ENCODE measurements around the gene FGF2. TPM values are rescaled to one million over a fixed set of nuclear protein-coding genes. Genes with fewer than 3 reads are reported as not detected.

Gene FGF2
- total RNA-seq, 2 experiments from 2014 or later, result not detected

DNA sequence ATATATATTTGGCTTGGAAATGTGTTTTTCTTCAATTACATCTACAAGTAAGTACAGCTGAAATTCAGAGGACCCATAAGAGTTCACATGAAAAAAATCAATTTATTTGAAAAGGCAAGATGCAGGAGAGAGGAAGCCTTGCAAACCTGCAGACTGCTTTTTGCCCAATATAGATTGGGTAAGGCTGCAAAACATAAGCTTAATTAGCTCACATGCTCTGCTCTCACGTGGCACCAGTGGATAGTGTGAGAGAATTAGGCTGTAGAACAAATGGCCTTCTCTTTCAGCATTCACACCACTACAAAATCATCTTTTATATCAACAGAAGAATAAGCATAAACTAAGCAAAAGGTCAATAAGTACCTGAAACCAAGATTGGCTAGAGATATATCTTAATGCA lies 69.6 kb downstream of the FGF2 start:
- no peaks in the 10 kb centered on the region for H3K9me3 Mint-ChIP-seq
- ChIA-PET CTCF (no interaction called here), POLR2A (no interaction called here)
- peaks cover 6% of the 10 kb centered on the region for H3K36me3 Mint-ChIP-seq (ENCODE audit: low read depth)
- Histone ChIP-seq H3K4me3 (ENCODE audit: low read length) (no peak overlapping the region), H3K36me3 (ENCODE audit: insufficient read depth, low read length) (no peaks in the 10 kb centered on the region), H3K27me3 (ENCODE audit: control insufficient read depth in 1 of 2, insufficient read depth in 2 of 2, low read length in 2 of 2) (no peaks in the 10 kb centered on the region), H3K27ac (ENCODE audit: low read depth in 1 of 2, low read length in 2 of 2) (no peak overlapping the region), H3K9me3 (ENCODE audit: control insufficient read depth in 1 of 2, insufficient read depth in 1 of 2, low read length in 2 of 2) (no peaks in the 10 kb centered on the region), H3K4me1 (ENCODE audit: insufficient read depth, low read length) (no peaks in the 10 kb centered on the region)
- intact Hi-C loops (cut with DNase I, micrococcal nuclease), result no loop called here
- H3K4me3 Mint-ChIP-seq, result no peak overlapping the region
- ATAC-seq (ENCODE audit: poor library complexity) (no peak), DNase-seq (no peak)
- H3K27ac Mint-ChIP-seq, result no peak overlapping the region
- no peaks in the 10 kb centered on the region for H3K27me3 Mint-ChIP-seq
- no peaks in the 10 kb centered on the region for H3K4me1 Mint-ChIP-seq (ENCODE audit: low read depth)
- no peak for TF ChIP-seq CTCF (IDR thresholded peaks at IDR 0.05)

- H3K4me3 Mint-ChIP-seq, result no peak overlapping the region
- no peaks in the 10 kb centered on the region for H3K27me3 ChIP-seq (ENCODE audit: control insufficient read depth in 1 of 2, insufficient read depth in 2 of 2, low read length in 2 of 2)
- ATAC-seq (ENCODE audit: poor library complexity), result no peak
- H3K9me3 Mint-ChIP-seq, result no peaks in the 10 kb centered on the region
- H3K27ac Mint-ChIP-seq, result no peak overlapping the region
- H3K36me3 ChIP-seq (ENCODE audit: insufficient read depth, low read length), result no peaks in the 10 kb centered on the region
- H3K4me1 ChIP-seq (ENCODE audit: insufficient read depth, low read length), result no peaks in the 10 kb centered on the region
- no peak for TF ChIP-seq CTCF (IDR thresholded peaks at IDR 0.05)
- H3K36me3 Mint-ChIP-seq (ENCODE audit: low read depth), result no peaks in the 10 kb centered on the region
- no peaks in the 10 kb centered on the region for H3K9me3 ChIP-seq (ENCODE audit: control insufficient read depth in 1 of 2, insufficient read depth in 1 of 2, low read length in 2 of 2)
- no peak overlapping the region for H3K27ac ChIP-seq (ENCODE audit: low read depth in 1 of 2, low read length in 2 of 2)
- no peaks in the 10 kb centered on the region for H3K4me1 Mint-ChIP-seq (ENCODE audit: low read depth)
- CTCF ChIA-PET, result interaction anchor here (1.1 kb wide), 1 partner anchor 32 kb away, joined by 3 read pairs; no protein-coding TSS in a partner anchor
- no peak for DNase-seq
- POLR2A ChIA-PET, result no interaction called here
- intact Hi-C loops (cut with DNase I, micrococcal nuclease), result no loop called here
- no peaks in the 10 kb centered on the region for H3K27me3 Mint-ChIP-seq
- no peak overlapping the region for H3K4me3 ChIP-seq (ENCODE audit: low read length)
Observed at GRCh38 chr4:122898370-122899150, 71.9 kb downstream of the FGF2 start.

DNA sequence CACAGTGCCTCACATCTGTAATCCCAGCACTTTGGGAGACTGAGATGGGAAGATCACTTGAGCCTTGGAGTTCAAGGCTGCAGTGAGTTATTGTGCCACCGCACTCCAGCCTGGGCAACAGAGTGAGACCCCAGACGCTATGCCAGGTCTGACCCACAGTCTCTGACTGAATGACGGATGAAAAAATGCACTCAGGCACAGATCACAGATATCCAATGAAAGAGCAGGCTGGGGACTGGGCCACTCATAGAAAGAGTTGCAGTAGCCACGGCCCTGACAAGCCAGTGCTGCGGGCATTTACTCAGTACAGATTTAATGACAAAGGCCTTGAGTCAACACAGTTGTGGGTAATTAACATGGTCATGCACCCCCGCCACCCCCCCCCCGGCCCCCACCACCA lies 73.1 kb downstream of the FGF2 start:
- Histone ChIP-seq H3K36me3 (ENCODE audit: insufficient read depth, low read length) (no peaks in the 10 kb centered on the region), H3K27me3 (ENCODE audit: control insufficient read depth in 1 of 2, insufficient read depth in 2 of 2, low read length in 2 of 2) (no peaks in the 10 kb centered on the region), H3K4me3 (ENCODE audit: low read length) (no peak overlapping the region), H3K4me1 (ENCODE audit: insufficient read depth, low read length) (no peaks in the 10 kb centered on the region), H3K9me3 (ENCODE audit: control insufficient read depth in 1 of 2, insufficient read depth in 1 of 2, low read length in 2 of 2) (no peaks in the 10 kb centered on the region), H3K27ac (ENCODE audit: low read depth in 1 of 2, low read length in 2 of 2) (no peak overlapping the region)
- no peaks in the 10 kb centered on the region for H3K36me3 Mint-ChIP-seq (ENCODE audit: low read depth)
- ATAC-seq (ENCODE audit: poor library complexity), result no peak
- ChIA-PET CTCF (interaction anchor here (1.1 kb wide), 1 partner anchor 31 kb away, joined by 3 read pairs; no protein-coding TSS in a partner anchor), POLR2A (interaction anchor here (0.6 kb wide), 1 partner anchor 23 kb away, joined by 3 read pairs; the partner anchor contains the start of gene NUDT6)
- H3K27me3 Mint-ChIP-seq, result no peaks in the 10 kb centered on the region
- H3K9me3 Mint-ChIP-seq, result no peaks in the 10 kb centered on the region
- intact Hi-C loops (cut with DNase I, micrococcal nuclease), result no loop called here
- no peak for DNase-seq
- H3K4me1 Mint-ChIP-seq (ENCODE audit: low read depth), result no peaks in the 10 kb centered on the region
- no peak overlapping the region for H3K27ac Mint-ChIP-seq
- TF ChIP-seq CTCF (IDR thresholded peaks at IDR 0.05), result no peak
- H3K4me3 Mint-ChIP-seq, result no peak overlapping the region

Measured in CD4-positive, alpha-beta T cell (primary cell).